Cerebellar cortex (tissue), 1 donor: ENCODE data around the gene DHRSX.
A peak's percentile ranks its signal among the peaks of the same experiment; 100 is the strongest.
"Not testable (repeated sequence)": the region's sequence is repeated elsewhere in the genome, so short reads cannot be mapped to it uniquely, and the experiment has no call there.

Experiments used
- DNase-seq: peaks from one replicate; pipeline ENCODE4 v3.0.0-alpha.2; 2015; ENCODE audit warnings: low spot score

DHRSX gene

DNA sequence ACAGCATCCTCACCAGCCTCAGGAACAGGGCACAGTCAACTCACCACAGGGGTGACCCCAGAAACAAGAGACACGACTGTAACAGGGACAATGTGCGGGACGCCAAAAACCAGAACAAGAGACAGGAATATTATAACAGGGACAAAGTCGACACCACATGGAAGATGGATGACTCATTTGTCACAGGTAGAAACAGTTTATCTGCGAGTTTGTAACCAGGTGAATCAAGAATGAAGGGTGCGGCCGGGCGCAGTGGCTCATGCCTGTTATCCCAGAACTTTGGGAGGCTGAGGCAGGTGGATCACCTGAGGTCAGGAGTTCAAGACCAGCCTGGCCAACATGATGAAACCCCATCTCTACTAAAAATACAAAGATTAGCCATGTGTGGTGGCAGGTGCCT is 44.7 kb downstream of the DHRSX start:
- not testable (repeated sequence) for DNase-seq

GRCh38 chrX:2454620-2455019 is 46.2 kb downstream of the DHRSX start:
- not testable (repeated sequence) for DNase-seq

DNA sequence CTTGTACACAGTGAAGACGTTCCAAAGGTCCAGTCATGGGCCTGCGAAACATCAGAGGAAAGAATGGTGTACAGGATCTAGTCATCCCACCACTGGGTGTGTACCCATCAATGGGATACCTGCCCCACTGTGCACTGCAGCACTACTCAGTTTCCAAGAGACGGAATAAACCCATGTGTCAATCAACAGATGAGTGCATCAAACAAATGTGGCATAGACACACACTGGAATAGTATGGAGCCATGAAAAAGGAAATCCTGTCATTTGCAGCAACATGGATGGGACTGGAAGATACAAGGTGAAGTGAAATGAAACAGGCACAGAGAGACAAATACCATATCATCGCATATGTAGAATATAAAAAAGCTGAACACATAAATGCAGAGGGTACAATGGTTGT is 48.0 kb downstream of the DHRSX start:
- no peak for DNase-seq

DNA sequence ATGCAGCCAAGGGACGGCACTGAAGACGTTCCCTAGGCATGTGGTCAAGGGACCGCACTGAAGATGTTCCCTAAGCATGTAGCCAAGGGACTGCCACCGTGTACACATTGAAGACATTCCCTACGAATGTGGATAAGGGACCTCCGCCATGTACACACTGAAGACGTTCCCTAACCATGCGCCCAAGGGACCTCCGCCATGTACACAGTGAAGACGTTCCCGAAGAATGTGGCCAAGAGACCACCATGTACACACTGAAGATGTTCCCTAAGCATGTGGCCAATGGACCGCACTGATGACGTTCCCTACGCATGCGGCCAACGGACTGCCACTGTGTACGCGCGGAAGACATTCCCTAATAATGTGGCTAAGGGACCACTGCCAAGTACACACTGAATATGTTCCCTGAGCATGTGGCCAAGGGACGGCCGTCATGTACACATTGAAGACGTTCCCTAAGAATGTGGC is 48.4 kb downstream of the DHRSX start:
- no peak for DNase-seq

DNA sequence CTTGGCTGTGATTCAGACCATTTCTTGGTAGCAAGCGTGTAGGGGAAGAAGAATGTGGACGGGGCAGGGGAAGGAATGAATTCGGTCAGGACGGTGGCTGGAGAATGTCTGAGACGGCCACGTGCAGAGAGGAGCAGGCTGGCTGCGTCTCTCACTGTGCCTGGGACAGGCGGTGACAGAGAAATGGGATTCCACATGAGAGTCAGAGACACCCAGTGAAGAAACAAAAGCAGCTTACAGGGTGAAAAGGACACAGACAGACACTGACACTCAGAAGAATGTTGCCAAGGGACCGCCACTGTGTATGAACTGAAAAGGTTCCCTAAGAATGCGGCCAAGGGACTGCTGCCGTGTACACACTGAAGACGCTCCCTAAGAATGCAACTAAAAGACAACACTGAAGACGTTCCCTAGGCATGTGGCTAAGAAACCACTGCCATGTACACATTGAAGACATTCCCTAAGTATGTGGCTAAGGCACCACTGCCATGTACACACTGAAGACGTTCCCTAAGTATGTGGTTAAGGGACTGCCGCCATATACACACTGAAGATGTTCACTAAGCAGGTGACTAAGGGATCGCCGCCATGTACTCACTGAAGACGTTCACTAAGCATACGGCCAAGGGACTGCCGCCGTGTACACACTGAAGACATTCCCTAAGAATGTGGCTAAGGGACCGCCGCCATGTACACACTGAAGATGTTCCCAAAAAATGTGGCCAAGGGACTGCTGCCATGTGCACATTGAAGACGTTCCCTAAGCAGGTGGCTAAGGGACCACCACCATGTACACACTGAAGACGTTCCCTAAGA is 49.1 kb downstream of the DHRSX start:
- DNase-seq: peak; percentile 38

DNA sequence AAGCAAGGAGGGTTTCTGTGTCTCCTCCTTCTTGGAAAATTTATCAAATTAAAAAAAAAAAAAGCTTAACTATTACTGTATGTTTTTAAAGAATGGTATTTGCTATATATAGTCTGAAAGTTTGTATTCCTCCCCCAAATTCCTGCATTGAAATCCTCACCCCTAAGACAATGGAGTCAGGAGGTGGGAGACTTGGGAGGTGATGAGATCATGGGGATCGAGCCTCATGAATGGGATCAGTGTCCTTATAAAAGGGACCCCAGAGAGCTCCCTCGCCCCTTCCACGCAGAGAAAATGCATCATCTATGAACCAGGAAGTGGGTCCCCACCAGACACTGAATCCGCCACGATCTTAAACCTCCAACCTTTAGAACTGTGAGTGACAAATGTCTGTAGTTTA is 50.1 kb downstream of the DHRSX start:
- DNase-seq: no peak

- no peak for DNase-seq
Measured at GRCh38 chrX:2449135-2449886, 51.5 kb downstream of the DHRSX start.

GRCh38 chrX:2447484-2447883 is 53.3 kb downstream of the DHRSX start:
- DNase-seq: no peak

DNA sequence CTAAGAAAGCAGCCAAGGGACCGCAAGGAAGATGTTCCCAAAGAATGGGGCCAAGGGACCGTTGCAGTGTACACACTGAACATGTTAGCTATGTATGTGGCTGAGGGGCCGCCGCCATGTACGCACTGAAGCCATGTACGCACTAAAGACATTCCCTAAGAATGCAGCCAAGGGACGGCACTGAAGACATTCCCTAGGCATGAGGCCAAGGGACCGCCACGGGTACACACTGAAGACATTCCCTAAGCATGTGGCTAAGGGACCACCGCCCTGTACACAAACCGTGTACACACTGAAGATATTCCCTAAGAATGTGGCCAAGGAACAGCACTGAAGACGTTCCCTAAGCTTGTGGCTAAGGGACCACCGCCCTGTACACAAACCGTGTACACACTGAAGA is 54.0 kb downstream of the DHRSX start:
- no peak for DNase-seq

GRCh38 chrX:2445662-2446623 is 54.8 kb downstream of the DHRSX start:
- DNase-seq: no peak

GRCh38 chrX:2442694-2443093 is 58.1 kb downstream of the DHRSX start:
- DNase-seq: no peak

DNA sequence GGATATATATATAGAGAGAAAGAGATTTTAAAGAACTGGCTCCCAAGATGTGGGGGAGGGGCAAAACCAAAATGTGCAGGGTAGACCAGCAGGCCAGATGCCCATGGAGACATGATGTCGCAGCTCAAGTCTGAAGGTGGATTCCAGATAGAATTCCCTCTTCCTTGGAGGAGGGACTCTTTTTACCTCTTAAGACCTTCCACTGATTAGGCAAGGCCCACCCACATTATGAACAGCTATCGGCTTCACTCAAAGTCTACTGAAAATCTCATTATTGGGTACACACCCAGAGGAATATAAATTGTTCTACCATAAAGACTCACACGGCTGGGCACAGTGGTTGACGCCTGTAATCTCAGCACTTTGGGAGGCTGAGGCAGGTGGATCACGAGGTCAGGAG is 59.3 kb downstream of the DHRSX start:
- no peak for DNase-seq

- DNase-seq: no peak
Measured at GRCh38 chrX:2439613-2440012, 61.2 kb downstream of the DHRSX start.

- DNase-seq: no peak
Measured at GRCh38 chrX:2435465-2435864, 65.3 kb downstream of the DHRSX start.

GRCh38 chrX:2434270-2435163 is 66.3 kb downstream of the DHRSX start:
- DNase-seq: no peak

DNA sequence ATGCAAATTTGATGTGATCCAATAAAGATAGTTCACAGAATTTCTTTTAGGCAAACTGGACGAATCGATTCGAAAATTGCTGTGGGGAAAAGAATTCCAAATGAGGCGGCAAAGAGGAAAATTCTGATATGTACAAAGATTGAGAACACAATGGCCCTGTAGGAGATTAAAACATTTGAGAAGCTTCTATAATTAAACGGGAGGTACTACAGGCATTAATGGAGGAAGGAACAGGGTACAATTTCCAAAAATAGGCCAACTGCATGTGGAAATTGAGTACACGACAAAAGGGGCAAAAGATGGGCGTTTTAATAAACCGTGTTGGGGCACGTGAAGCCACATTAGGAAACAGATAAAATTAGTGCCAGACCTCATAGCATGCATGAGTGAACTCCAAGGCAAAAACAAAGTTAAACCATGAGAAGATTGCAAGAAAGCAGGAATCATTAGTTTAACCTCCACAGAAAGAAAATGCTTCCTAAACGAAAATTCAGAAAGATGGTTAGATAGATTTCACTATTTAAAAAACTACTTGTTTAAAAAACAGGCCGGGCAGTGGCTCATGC is 68.4 kb downstream of the DHRSX start:
- DNase-seq: no peak

DNA sequence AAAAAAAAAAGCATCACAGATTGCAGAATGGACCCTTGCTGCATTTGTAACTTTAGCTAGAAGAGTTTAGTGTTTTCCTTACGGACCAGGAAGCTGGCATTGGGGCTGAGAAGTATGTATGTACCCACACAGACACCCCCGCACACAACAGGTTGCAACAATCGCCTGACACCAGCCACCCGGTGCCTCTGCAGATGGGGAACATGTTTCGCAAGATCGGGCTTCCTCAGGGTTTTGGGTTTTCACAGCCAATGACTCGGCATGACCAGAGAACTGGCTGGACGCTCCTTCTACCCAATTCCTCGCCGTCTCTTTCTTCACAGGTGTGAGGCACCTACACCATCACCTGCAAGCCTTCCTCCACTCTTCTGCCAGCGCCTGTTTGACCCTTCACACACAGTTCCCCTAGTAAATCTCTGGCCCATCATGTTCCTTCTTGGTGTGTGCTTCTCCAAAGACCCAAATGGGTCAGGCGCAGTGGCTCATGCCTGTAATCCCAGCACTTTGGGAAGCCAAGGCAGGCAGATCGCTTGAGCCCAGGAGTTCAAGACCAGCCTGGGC is 70.4 kb downstream of the DHRSX start:
- DNase-seq: no peak

DNA sequence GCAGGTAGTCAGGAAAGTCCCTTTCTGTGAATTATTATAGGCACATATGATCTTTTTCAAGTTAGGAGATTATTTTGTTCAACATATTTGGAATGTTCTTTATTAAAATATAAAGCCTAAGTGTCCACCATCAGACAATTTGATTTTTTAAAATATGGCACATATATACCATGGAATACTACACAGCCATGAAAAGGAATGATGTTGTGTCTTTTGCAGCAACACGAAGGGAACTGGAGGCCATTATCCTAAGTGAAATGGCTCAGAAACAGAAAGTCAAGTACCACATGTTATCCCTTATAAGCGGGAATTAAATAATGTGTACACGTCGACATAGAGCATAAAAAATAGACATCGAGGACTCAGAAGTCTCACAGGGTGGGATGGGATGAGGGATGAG is 73.0 kb downstream of the DHRSX start:
- no peak for DNase-seq

DNA sequence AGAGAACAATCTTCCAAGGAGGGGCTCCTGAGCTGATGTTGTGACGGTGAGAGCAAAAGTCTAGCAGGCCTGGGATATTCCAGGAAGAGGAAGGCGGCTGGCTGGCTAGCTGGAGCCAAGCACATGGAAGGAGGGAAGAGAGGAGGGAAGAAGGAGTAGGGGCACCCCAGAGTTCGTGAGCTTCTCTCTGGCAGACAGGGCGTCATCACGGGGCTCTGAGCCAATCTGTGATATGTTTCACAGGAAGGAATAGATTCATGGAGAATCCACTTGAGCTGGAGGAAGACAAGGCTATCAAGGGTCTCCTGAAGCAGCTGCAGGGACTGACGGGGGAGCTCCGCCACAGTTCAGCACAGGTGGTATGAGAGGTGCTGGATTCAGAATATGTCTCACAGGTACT is 73.6 kb downstream of the DHRSX start:
- DNase-seq: no peak

- no peak for DNase-seq
Measured at GRCh38 chrX:2426289-2426882, 74.4 kb downstream of the DHRSX start.
